Thoracic aorta (tissue), 2 donors: Measurements from ENCODE around the gene GPBP1L1. TPM values are rescaled to one million over a fixed set of nuclear protein-coding genes. Genes with fewer than 3 reads are reported as not detected.

Experiments used
- ATAC-seq: fragments of 150-250 bp; one replicate; pipeline ENCODE4 v1.8.0; 2017; ENCODE audit warnings: low read depth; ENCODE audit not compliant: insufficient number of reproducible peaks, low FRiP score
- DNase-seq: peaks from one replicate; pipeline ENCODE4 v3.0.0-alpha.2; 2020; ENCODE audit warnings: low spot score
- H3K27ac ChIP-seq, 2 donors: fragments of 200-600 bp; sonication (generic); 1 replicate in 1 of 2; 2 replicates in 1 of 2; pipeline ENCODE4 v1.5.1; 2016; ENCODE audit warnings: mild to moderate bottlenecking in 2 of 2, moderate library complexity in 2 of 2
- H3K27me3 ChIP-seq: fragments of 200-600 bp; sonication (generic); replicated peaks from 2 replicates; pipeline ENCODE4 v1.6.0; 2016; ENCODE audit warnings: mild to moderate bottlenecking; ENCODE audit not compliant: insufficient read depth
- H3K36me3 ChIP-seq: fragments of 200-600 bp; sonication (generic); one replicate; pipeline ENCODE4 v1.5.1; 2016
- H3K4me1 ChIP-seq, 2 donors: fragments of 200-600 bp; sonication (generic); 1 replicate in 1 of 2; 2 replicates in 1 of 2; pipeline versions ENCODE4 v1.5.1 to v1.6.0; 2016; ENCODE audit warnings: low read depth in 2 of 2, mild to moderate bottlenecking in 1 of 2; ENCODE audit not compliant: control insufficient read depth in 1 of 2
- H3K4me3 ChIP-seq: fragments of 200-600 bp; sonication (generic); 2 replicates; pipeline ENCODE4 v1.5.1; 2016; ENCODE audit warnings: mild to moderate bottlenecking
- H3K9me3 ChIP-seq: fragments of 200-600 bp; sonication (generic); 2 replicates; pipeline ENCODE4 v1.5.1; 2016
- CTCF ChIP-seq: fragments of 200-600 bp; sonication (generic); IDR thresholded peaks from one replicate; pipeline ENCODE4 v1.5.1; 2019; ENCODE audit warnings: antibody characterized with exemption
- total RNA-seq, 2 donors: library from RNA; depleted of rRNA; stranded (reverse); fragments of >200 nt; gene quantifications; one replicate each; pipeline versions ENCODE4 v1.1.0 to v1.2.3, GENCODE V29; 2016

Gene GPBP1L1
- total RNA-seq, 2 donors from 2014 or later, result 103 to 120 TPM

DNA sequence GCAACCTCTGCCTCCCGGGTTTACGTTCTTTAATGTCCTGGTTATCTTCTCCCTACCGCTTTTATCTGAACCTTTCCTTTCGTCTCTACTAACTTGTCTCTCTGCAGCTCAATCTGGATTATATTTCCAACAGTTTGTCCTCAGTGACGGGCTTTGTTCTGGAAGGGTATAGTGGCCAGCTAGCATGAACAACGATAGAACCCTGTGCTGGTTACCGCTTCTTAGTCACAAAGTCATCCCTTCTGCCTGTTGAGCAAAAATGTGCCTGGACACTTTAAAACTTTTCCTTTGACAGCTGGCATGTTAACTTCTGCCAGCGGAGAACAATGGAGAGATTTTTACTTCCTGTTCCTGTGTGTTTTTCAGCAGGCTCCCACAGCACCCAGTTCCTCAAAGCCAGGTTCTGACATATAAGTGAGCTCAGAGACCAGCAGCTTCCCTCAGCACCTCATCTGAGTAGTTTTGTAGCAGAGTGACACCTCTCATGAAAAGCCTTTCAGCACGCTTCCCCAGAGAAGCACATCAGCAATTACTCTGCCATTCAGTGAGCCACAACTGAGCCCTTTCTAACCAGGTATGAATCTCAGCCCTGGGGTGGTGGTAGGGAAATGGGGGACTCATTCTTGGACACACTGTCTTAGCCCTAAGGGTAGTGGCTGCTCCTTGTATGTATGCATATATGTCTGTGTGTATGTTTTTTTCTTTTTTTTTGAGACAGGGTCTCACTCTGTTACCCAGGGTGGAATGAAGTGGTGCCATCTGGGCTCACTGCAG lies 38.9 kb downstream of the GPBP1L1 start:
- TF ChIP-seq CTCF, result no peak
- ATAC-seq, result no peak
- no peaks in the 10 kb centered on the region for H3K4me1 ChIP-seq
- H3K27ac ChIP-seq, result no peak overlapping the region
- H3K27me3 ChIP-seq, result no peaks in the 10 kb centered on the region
- H3K4me3 ChIP-seq, result no peak overlapping the region
- H3K36me3 ChIP-seq, result peaks cover 18% of the 10 kb centered on the region
- H3K9me3 ChIP-seq, result no peaks in the 10 kb centered on the region
- DNase-seq, result no peak

GRCh38 chr1:45644661-45645060 lies 41.7 kb downstream of the GPBP1L1 start:
- no peak overlapping the region for H3K4me3 ChIP-seq
- no peak for ATAC-seq
- no peak for TF ChIP-seq CTCF
- no peaks in the 10 kb centered on the region for H3K27me3 ChIP-seq
- peaks cover 16% of the 10 kb centered on the region for H3K36me3 ChIP-seq
- no peaks in the 10 kb centered on the region for H3K9me3 ChIP-seq
- no peaks in the 10 kb centered on the region for H3K4me1 ChIP-seq
- DNase-seq, result no peak
- H3K27ac ChIP-seq, result no peak overlapping the region

GRCh38 chr1:45643978-45644377 lies 42.4 kb downstream of the GPBP1L1 start:
- no peak for DNase-seq
- Histone ChIP-seq H3K4me1 (no peaks in the 10 kb centered on the region), H3K4me3 (no peak overlapping the region), H3K9me3 (no peaks in the 10 kb centered on the region), H3K27me3 (no peaks in the 10 kb centered on the region), H3K36me3 (peaks cover 19% of the 10 kb centered on the region), H3K27ac (no peak overlapping the region)
- TF ChIP-seq CTCF, result no peak
- ATAC-seq, result no peak

DNA sequence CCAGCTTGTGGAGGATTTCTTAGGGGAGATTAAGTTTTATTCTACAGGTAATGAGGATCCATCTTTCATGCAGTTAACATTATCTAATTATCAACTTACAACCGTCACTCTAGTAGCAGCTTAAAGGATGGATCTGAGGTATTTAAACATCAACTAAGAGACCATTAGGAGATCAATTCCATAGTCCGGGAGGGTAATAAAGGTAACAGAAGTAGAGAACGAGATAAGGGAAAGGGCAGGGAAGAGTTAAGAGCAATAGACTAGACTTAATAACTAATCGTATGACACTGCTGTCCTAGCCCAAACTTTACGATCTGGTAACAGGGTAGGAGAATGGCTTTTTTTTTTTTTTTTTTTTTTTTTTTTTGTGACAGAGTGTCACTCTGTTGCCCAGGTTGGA lies 43.0 kb downstream of the GPBP1L1 start:
- no peaks in the 10 kb centered on the region for H3K9me3 ChIP-seq
- ATAC-seq, result no peak
- no peak overlapping the region for H3K27ac ChIP-seq
- no peaks in the 10 kb centered on the region for H3K4me1 ChIP-seq
- H3K27me3 ChIP-seq, result no peaks in the 10 kb centered on the region
- TF ChIP-seq CTCF, result no peak
- H3K36me3 ChIP-seq, result peaks cover 26% of the 10 kb centered on the region
- DNase-seq, result no peak
- no peak overlapping the region for H3K4me3 ChIP-seq

- Histone ChIP-seq H3K36me3 (peaks cover 32% of the 10 kb centered on the region), H3K4me1 (no peaks in the 10 kb centered on the region)
- DNase-seq, result no peak
Observed at GRCh38 chr1:45640293-45640692, 46.0 kb downstream of the GPBP1L1 start.

More at GRCh38 chr1:45640293-45640692, 46.0 kb downstream of the GPBP1L1 start:
- no peak for TF ChIP-seq CTCF
- Histone ChIP-seq H3K27me3 (no peaks in the 10 kb centered on the region), H3K9me3 (no peaks in the 10 kb centered on the region), H3K27ac (no peak overlapping the region), H3K4me3 (no peak overlapping the region)
- ATAC-seq, result no peak
